Stimulated activated CD8-positive, alpha-beta memory T cell treated with anti-CD3 and anti-CD28 coated beads, Interleukin-4, amount 100 ng/mL, for 4 hours (primary cell): Measurements from ENCODE around the gene NDUFA6.
"Not testable (repeated sequence)": the region's sequence is repeated elsewhere in the genome, so short reads cannot be mapped to it uniquely, and the experiment has no call there.

Experiments used
- DNase-seq, 2 donors: peaks; one replicate each; pipeline ENCODE4 v3.0.0-alpha.2; 2020; ENCODE audit warnings: low read depth in 2 of 2, low spot score in 1 of 2

The NDUFA6 gene

DNA sequence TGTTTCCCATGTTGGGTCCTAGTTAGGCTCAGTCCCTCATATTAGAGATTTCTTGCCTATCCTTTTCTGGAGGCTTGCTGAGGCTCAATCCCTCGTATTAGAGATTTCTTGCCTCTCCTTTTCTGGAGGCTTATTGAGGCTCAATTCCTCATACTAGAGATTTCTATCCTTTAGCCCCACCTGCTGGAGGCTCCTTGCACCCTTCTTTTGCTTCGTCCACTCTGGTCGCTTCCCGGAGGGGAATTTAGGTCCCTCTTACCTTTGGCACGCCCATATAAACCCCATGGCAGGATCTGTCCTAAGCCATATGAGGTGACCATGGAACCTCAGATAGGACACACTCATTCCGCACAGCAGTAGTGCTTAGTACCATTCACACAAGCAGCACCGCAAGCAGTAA, 24.1 kb upstream of the NDUFA6 start:
- no peak for DNase-seq

- not testable (repeated sequence) for DNase-seq
These were observed 22.2 kb upstream of the NDUFA6 start for GRCh38 chr22:42112793-42113192.

- DNase-seq: no peak
These were observed 21.2 kb upstream of the NDUFA6 start for GRCh38 chr22:42111798-42112197.

- no peak for DNase-seq
These were observed 18.3 kb upstream of the NDUFA6 start for GRCh38 chr22:42108848-42109247.

GRCh38 chr22:42104332-42104860, 13.8 kb upstream of the NDUFA6 start:
- DNase-seq: not testable (repeated sequence)

- DNase-seq: no peak
These were observed 10.6 kb upstream of the NDUFA6 start for GRCh38 chr22:42101199-42101598.

- DNase-seq: no peak
These were observed 847 bp upstream of the NDUFA6 start for GRCh38 chr22:42091455-42091782.

- no peak for DNase-seq
These were observed 4.5 kb downstream of the NDUFA6 start for GRCh38 chr22:42086051-42086450.

DNA sequence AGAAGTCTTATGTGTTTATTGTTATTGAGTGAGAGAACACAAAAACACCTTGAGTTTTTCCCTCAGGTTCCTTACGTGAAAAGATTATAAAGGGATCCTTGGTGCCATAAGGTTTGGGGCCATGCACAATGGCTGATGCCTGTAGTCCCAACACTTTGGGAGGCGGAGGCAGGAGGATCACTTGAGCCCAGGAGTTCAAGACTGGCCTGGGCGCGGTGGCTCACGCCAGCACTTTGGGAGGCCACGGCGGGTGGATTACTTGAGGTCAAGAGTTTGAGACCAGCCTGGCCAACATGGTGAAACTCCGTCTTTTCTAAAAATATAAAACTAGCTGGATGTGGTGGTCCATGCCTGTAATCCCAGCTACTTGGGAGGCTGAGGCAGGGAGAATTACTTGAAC, 5.7 kb downstream of the NDUFA6 start:
- no peak for DNase-seq

GRCh38 chr22:42083119-42083518, 7.5 kb downstream of the NDUFA6 start:
- no peak for DNase-seq

GRCh38 chr22:42080287-42080686, 10.3 kb downstream of the NDUFA6 start:
- no peak for DNase-seq

- peak; percentile 95 to 97 for DNase-seq
These were observed 11.0 kb downstream of the NDUFA6 start, which contains the start of gene SMDT1 for GRCh38 chr22:42079319-42080251. Gene SMDT1, plus strand, starts transcription at chr22:42079700. Its CDS starts 69 bp downstream, at chr22:42079769.

GRCh38 chr22:42078469-42079318, 11.9 kb downstream of the NDUFA6 start:
- no peak for DNase-seq

DNA sequence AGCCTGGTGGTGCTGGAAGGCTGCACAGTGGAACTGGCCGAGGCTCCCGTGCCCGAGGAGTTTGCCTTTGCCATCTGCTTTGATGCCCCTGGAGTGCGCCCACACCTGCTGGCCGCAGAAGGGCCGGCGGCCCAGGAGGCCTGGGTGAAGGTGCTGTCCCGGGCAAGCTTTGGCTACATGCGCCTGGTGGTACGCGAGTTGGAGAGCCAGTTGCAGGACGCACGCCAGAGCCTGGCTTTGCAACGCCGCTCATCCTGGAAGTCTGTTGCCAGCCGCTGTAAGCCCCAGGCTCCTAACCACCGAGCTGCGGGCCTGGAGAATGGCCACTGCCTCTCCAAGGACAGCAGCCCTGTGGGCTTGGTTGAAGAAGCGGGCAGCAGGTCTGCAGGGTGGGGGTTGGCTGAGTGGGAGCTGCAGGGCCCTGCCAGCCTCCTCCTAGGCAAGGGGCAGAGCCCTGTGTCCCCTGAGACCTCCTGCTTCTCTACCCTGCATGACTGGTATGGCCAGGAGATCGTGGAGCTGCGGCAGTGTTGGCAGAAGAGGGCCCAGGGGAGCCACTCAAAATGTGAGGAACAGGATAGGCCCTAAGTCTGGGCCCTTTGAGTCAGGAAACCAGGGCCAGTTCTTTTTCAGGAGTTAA, 13.0 kb downstream of the NDUFA6 start:
- no peak for DNase-seq

DNA sequence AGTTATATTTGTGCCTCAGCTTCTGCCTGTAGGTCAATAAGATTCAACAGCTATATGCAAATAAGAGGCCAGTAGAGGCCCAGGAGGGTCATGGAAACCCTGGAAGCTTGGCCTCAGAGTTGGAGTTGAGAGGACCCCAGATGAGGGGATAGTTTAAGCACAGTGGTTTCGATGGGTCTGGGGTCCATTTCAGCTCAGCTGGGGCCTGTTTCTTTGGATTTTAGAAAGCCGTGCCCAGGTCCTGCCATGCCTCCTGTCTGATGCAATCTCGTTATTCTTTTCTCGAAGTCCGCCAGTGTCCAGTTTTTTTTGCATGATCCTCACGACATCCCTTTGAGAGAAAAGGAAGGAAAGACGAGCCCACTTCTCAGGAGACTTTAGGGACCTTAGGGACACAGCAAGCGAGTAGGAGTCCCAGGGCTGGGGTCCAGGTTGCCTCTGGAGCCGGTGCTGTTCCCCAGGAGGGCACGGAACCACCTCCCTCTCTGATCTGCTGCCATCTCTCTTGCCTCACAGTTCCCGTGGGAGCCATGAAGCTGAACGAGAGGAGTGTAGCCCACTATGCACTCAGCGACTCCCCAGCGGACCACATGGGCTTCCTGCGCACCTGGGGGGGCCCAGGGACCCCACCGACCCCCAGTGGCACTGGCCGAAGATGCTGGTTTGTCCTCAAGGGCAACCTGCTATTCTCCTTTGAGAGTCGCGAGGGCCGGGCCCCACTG, 13.6 kb downstream of the NDUFA6 start:
- DNase-seq: no peak

DNA sequence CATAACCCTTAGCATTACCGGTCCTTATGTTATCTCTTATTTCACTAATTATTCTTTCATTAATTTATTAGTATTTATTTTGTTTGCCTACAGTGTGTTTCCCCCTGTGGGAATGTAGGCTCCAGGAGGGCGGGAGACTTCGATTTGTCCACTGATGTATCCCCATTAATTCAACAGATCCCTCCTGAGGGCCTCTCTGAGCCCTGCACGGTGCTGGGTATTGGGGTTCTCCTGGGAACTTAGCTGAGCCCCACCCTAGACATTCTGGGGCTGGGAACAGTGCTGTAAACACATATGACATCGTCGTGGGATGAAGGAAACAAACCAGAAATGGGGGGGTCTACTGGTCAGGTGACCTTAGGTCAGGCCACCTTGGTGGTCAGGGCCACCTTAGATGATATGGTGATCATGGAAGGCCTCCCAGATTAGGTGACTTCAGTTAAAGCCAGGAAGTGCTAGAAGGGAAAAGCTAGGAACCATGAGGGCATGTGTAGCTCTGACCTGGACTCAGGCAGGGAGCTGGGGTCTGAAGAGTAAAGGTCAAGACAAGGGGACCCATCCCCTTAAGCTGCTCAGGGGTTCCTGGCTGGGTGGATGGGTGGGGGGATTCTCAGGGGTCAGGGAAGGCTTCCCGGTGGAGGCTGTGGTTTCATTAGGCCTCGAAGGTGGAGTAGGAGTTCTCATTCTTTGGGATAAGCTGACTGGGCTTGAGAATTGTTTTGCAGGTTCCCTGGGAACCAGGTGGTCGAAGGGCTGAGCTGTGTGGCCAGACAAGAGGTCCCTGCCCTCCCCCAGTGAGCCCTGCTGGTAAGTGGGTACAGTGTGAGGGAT, 15.5 kb downstream of the NDUFA6 start:
- DNase-seq: no peak

- peak in 1 of 2 donors; percentile 23 for DNase-seq
These were observed 16.3 kb downstream of the NDUFA6 start, which contains the start of gene PHETA2 for GRCh38 chr22:42074132-42074811. Gene PHETA2, plus strand, starts transcription at chr22:42074248. Its CDS starts 3,046 bp downstream, at chr22:42077294.

DNA sequence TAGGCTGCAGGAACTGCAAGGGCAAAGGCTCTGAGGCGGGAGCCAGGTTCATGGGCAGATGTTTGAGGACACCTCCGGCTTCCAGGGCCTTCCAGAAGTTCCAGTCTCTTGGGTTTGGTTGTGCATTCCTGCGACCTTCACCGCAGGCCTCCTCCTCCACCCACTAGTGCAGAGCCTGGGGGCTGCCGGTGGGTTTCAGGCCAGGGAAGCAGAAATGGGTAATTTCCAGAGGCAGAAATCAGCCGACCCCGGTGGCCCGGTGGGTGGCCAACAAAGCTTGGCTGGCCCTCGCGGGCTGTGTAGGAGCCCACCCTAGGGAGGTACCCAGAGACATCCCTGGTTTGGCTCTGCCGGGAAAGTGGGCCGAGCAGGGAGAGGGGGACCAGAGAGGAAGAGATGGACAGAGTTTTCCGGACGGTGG, 16.9 kb downstream of the NDUFA6 start:
- DNase-seq: no peak
